ENCODE results near the gene GSE1. TPM values are rescaled to one million over a fixed set of nuclear protein-coding genes. Genes with fewer than 3 reads are reported as not detected.

GSE1 gene
- total and polyA plus RNA-seq, 8 donors: 84.8 to 148 (median 112) TPM

GRCh38 chr16:85595812-85596502 is 17.2 kb upstream of the GSE1 start:
- H3K36me3 ChIP-seq: no peaks in the 10 kb centered on the region
- intact Hi-C loops (cut with DNase I): no loop called here
- H3K27ac ChIP-seq: no peak overlapping the region
- no peaks in the 10 kb centered on the region for H3K27me3 ChIP-seq
- TF ChIP-seq CTCF (IDR thresholded peaks at IDR 0.05): no peak
- H3K4me1 ChIP-seq: peaks cover 0 to 11% of the 10 kb centered on the region in 2 donors
- H3K9me3 ChIP-seq: no peaks in the 10 kb centered on the region
- DNase-seq (no peak), ATAC-seq (no peak)
- H3K4me3 ChIP-seq: no peak overlapping the region

GRCh38 chr16:85598141-85598540 is 15.0 kb upstream of the GSE1 start:
- no peaks in the 10 kb centered on the region for H3K36me3 ChIP-seq
- DNase-seq (no peak), ATAC-seq (no peak)
- H3K9me3 ChIP-seq: no peaks in the 10 kb centered on the region
- no peaks in the 10 kb centered on the region for H3K27me3 ChIP-seq
- intact Hi-C loops (cut with DNase I): no loop called here
- no peak overlapping the region for H3K4me3 ChIP-seq
- no peak overlapping the region for H3K27ac ChIP-seq
- TF ChIP-seq CTCF (IDR thresholded peaks at IDR 0.05): no peak
- H3K4me1 ChIP-seq: peaks cover 0 to 12% of the 10 kb centered on the region in 2 donors

- Histone ChIP-seq H3K27ac (no peak overlapping the region), H3K27me3 (no peaks in the 10 kb centered on the region), H3K4me3 (no peak overlapping the region), H3K4me1 (peaks cover 0 to 11% of the 10 kb centered on the region in 2 donors), H3K9me3 (no peaks in the 10 kb centered on the region), H3K36me3 (no peaks in the 10 kb centered on the region)
- no peak for DNase-seq
- TF ChIP-seq CTCF (IDR thresholded peaks at IDR 0.05): no peak
- ATAC-seq: no peak
- intact Hi-C loops (cut with DNase I): loop anchor here in 1 of 2 donors (10.0 kb wide), 1 partner anchor 175 kb away; no protein-coding TSS in a partner anchor
These were observed 13.0 kb upstream of the GSE1 start for GRCh38 chr16:85600078-85600477.

GRCh38 chr16:85600530-85601271 is 12.4 kb upstream of the GSE1 start:
- Histone ChIP-seq H3K9me3 (no peaks in the 10 kb centered on the region), H3K36me3 (no peaks in the 10 kb centered on the region), H3K27me3 (no peaks in the 10 kb centered on the region), H3K4me1 (peaks cover 5 to 17% of the 10 kb centered on the region in 2 donors), H3K27ac (no peak overlapping the region), H3K4me3 (no peak overlapping the region)
- TF ChIP-seq CTCF (IDR thresholded peaks at IDR 0.05): no peak
- no peak for DNase-seq
- intact Hi-C loops (cut with DNase I): loop anchor here in 1 of 2 donors (10.0 kb wide), 1 partner anchor 176 kb away; no protein-coding TSS in a partner anchor
- ATAC-seq: no peak

- H3K4me3 ChIP-seq: no peak overlapping the region
- DNase-seq (no peak), ATAC-seq (no peak)
- H3K27ac ChIP-seq: no peak overlapping the region
- H3K27me3 ChIP-seq: no peaks in the 10 kb centered on the region
- H3K36me3 ChIP-seq: no peaks in the 10 kb centered on the region
- no peak for TF ChIP-seq CTCF (IDR thresholded peaks at IDR 0.05)
- intact Hi-C loops (cut with DNase I): loop anchor here in 1 of 2 donors (10.0 kb wide), 1 partner anchor 176 kb away; no protein-coding TSS in a partner anchor
- H3K9me3 ChIP-seq: no peaks in the 10 kb centered on the region
- peaks cover 10 to 23% of the 10 kb centered on the region in 2 donors for H3K4me1 ChIP-seq
These were observed 11.9 kb upstream of the GSE1 start for GRCh38 chr16:85601272-85601639.

Measured in left lung (tissue), 10 donors.